Right lobe of liver (tissue), 4 donors: ENCODE results near the gene LGI2.

Source experiments
- CTCF ChIP-seq, 4 donors: fragments of 200-600 bp in 3 of 4; fragments of 450-650 bp in 1 of 4; IDR thresholded peaks; one replicate each; pipeline versions ENCODE4 v1.5.1 to v1.8.0; 2016 to 2022; ENCODE audit warnings: antibody characterized with exemption in 4 of 4, mild to moderate bottlenecking in 2 of 4
- POLR2A ChIP-seq: fragments of 450-650 bp; IDR thresholded peaks from one replicate; pipeline ENCODE4 v1.6.1; 2017; ENCODE audit warnings: antibody characterized with exemption, mild to moderate bottlenecking
- donor health status: DM: no; HTN: no; CAD: no.
- donor health status: DM: no; HTN: no; CAD: no.
- donor health status: DM: no; HTN: yes; CAD: no.

GRCh38 chr4:24949970-24950369, 80.8 kb downstream of the LGI2 start:
- TF ChIP-seq CTCF (IDR thresholded peaks at IDR 0.05), result no peak
- no peak for TF ChIP-seq POLR2A
